PC-9 (cell line): ENCODE measurements around the gene NSD2. TPM values are rescaled to one million over a fixed set of nuclear protein-coding genes. Genes with fewer than 3 reads are reported as not detected.

ENCODE experiments used
- BruUV-seq: library from RNA; stranded (reverse); fragments of 400-500 nt; replicated peaks from 2 replicates; lab custom pipeline; 2021; lab: Mats Ljungman, UMichigan
- CTCF ChIA-PET: fragments of 300-600 bp; sonication (Branson Sonifier 250); formaldehyde crosslinking; loops from one replicate; lab custom pipeline; 2022; ENCODE audit warnings: antibody characterized with exemption; lab: Charles Lee
- POLR2A ChIA-PET: fragments of 300-600 bp; sonication (Branson Sonifier 250); formaldehyde crosslinking; loops from one replicate; lab custom pipeline; 2022; ENCODE audit warnings: antibody characterized with exemption; ENCODE audit not compliant: unreplicated experiment; lab: Charles Lee
- DNase-seq, 2 experiments: peaks; one replicate each; pipeline versions ENCODE4 v3.0.0 to v3.0.0-alpha.2; 2015 to 2022; ENCODE audit warnings: mixed read lengths in 1 of 2
- H2AFZ ChIP-seq: fragments of 200-600 bp; sonication (generic); 2 replicates; pipeline ENCODE4 v1.8.1; 2017; ENCODE audit warnings: antibody characterized with exemption
- H3F3A ChIP-seq: fragments of 200-600 bp; sonication (generic); 2 replicates; pipeline ENCODE4 v1.8.1; 2017; ENCODE audit warnings: antibody characterized with exemption, mild to moderate bottlenecking, low read depth; ENCODE audit not compliant: insufficient read depth
- H3K27ac ChIP-seq: fragments of 200-600 bp; sonication (generic); 2 replicates; pipeline ENCODE4 v1.6.1; 2016; ENCODE audit warnings: mixed run types
- H3K27me3 ChIP-seq: fragments of 200-600 bp; sonication (generic); 2 replicates; pipeline ENCODE4 v1.6.1; 2016; ENCODE audit warnings: low read depth, mixed run types; ENCODE audit not compliant: insufficient read depth
- H3K36me3 ChIP-seq: fragments of 200-600 bp; sonication (generic); 2 replicates; pipeline ENCODE4 v1.6.1; 2016; ENCODE audit warnings: low read depth, mixed run types
- H3K4me1 ChIP-seq: fragments of 200-600 bp; sonication (generic); replicated peaks from 2 replicates; pipeline ENCODE4 v1.6.1; 2016; ENCODE audit warnings: mixed run types; ENCODE audit not compliant: insufficient read depth
- H3K4me2 ChIP-seq: fragments of 200-600 bp; sonication (generic); 2 replicates; pipeline ENCODE4 v1.6.1; 2017; ENCODE audit warnings: mixed run types
- H3K4me3 ChIP-seq: fragments of 200-600 bp; sonication (generic); 2 replicates; pipeline ENCODE4 v1.6.1; 2016; ENCODE audit warnings: mixed run types
- H3K79me2 ChIP-seq: fragments of 200-600 bp; sonication (generic); 2 replicates; pipeline ENCODE4 v1.6.1; 2017; ENCODE audit warnings: low read depth, mixed run types
- H3K9me2 ChIP-seq: fragments of 200-600 bp; sonication (generic); 2 replicates; pipeline ENCODE4 v1.8.1; 2017; ENCODE audit warnings: mild to moderate bottlenecking; ENCODE audit not compliant: insufficient read depth
- H3K9me3 ChIP-seq: fragments of 200-600 bp; sonication (generic); 2 replicates; pipeline ENCODE4 v1.8.1; 2016; ENCODE audit warnings: low read depth; ENCODE audit not compliant: insufficient read depth
- H4K20me1 ChIP-seq: fragments of 200-600 bp; sonication (generic); 2 replicates; pipeline ENCODE4 v1.8.1; 2017; ENCODE audit not compliant: insufficient read depth
- CTCF ChIP-seq: fragments of 200-600 bp; sonication (generic); conservative IDR thresholded peaks from 2 replicates; pipeline ENCODE4 v1.6.1; 2017; ENCODE audit warnings: mixed run types, antibody characterized with exemption, mild to moderate bottlenecking, moderate library complexity
- EZH2 ChIP-seq: fragments of 200-600 bp; sonication (generic); IDR thresholded peaks from 2 replicates; pipeline ENCODE4 v1.8.0; 2017; ENCODE audit warnings: antibody characterized with exemption, low read depth
- intact Hi-C: fragments of 100-400 bp; cut with micrococcal nuclease; formaldehyde crosslinking; loops from one replicate; pipeline ENCODE4 v1.10.0; 2022; ENCODE audit not compliant: unreplicated experiment
- total RNA-seq: library from RNA; stranded (reverse); gene quantifications from 2 replicates; pipeline ENCODE4 v1.2.3, GENCODE V29; 2021

Gene NSD2
- total RNA-seq, 1 experiment from 2014 or later = 176 TPM

DNA sequence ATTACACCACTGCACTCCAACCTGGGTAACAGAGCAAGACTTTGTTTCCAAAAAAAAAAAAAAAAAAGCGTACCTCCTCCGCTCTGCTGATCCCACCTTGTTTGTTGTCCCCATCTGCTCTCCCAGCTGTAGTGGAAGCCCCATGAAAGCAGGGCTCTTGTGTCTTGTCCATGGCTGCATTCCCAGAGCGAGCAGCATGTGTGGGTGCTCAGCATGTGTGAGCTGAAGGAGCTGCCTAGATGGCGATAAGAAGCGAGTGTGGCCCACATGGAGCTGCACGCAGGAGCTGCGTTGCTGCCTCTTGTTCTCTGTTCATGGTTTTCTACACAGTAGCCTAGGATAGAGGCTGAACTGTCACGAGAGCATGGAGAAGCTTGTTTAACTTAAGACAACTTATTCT lies 12.4 kb downstream of the NSD2 start:
- H4K20me1 ChIP-seq = peaks cover 42% of the 10 kb centered on the region
- H3K9me3 ChIP-seq = no peaks in the 10 kb centered on the region
- no TSS peak for BruUV-seq
- H3F3A ChIP-seq = peaks cover 15% of the 10 kb centered on the region; the same call in 1 of the 2 replicates
- no peak overlapping the region for H2AFZ ChIP-seq
- no peaks in the 10 kb centered on the region for H3K9me2 ChIP-seq
- H3K4me3 ChIP-seq = no peak overlapping the region
- intact Hi-C loops = no loop called here
- no peak overlapping the region for H3K27ac ChIP-seq
- no peak overlapping the region for H3K4me2 ChIP-seq
- TF ChIP-seq CTCF = no peak
- TF ChIP-seq EZH2 = no peak
- CTCF ChIA-PET = interaction anchor here (0.6 to 0.7 kb wide), 2 partner anchors 326 to 585 kb away, joined by 6 to 10 read pairs; partner anchors contain the start of gene RNF4
- no peak for DNase-seq
- no peaks in the 10 kb centered on the region for H3K4me1 ChIP-seq
- H3K79me2 ChIP-seq = peaks cover 97% of the 10 kb centered on the region
- H3K36me3 ChIP-seq = no peaks in the 10 kb centered on the region; the same call in 1 of the 2 replicates
- POLR2A ChIA-PET = no interaction called here
- no peaks in the 10 kb centered on the region for H3K27me3 ChIP-seq

DNA sequence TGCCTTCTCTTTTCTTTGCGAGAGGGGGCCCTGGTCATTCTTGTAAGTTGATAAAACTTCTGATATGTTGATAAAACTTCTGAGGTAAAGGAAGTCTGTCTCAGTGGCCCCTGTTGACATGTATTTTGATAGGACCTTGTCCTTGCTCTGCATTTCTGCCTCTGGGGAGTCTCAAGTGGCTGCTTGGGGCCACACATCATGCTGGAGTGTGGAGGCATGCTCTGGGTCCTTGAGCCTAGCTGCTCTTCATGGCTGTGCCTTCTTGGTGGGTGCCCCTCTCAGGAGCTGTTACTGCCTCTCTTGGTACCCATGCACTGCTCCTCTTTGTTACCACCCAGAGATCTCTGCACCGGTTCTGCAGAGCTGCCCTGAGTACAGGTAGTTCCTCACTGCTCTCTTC lies 14.2 kb downstream of the NSD2 start:
- no peaks in the 10 kb centered on the region for H3K9me2 ChIP-seq
- intact Hi-C loops = no loop called here
- no TSS peak for BruUV-seq
- DNase-seq = no peak
- ChIA-PET POLR2A (interaction anchor here (0.6 kb wide), 1 partner anchor 173 kb away, joined by 4 read pairs; the partner anchor contains the start of gene SLBP), CTCF (no interaction called here)
- peaks cover 14% of the 10 kb centered on the region; the same call in 1 of the 2 replicates for H3F3A ChIP-seq
- H3K27ac ChIP-seq = no peak overlapping the region
- no peaks in the 10 kb centered on the region; the same call in 1 of the 2 replicates for H3K36me3 ChIP-seq
- H3K4me2 ChIP-seq = no peak overlapping the region
- TF ChIP-seq CTCF (no peak), EZH2 (no peak)
- no peak overlapping the region for H3K4me3 ChIP-seq
- no peaks in the 10 kb centered on the region for H3K4me1 ChIP-seq
- peaks cover 97% of the 10 kb centered on the region for H3K79me2 ChIP-seq
- H3K9me3 ChIP-seq = no peaks in the 10 kb centered on the region
- H2AFZ ChIP-seq = no peak overlapping the region
- peaks cover 34% of the 10 kb centered on the region for H4K20me1 ChIP-seq
- no peaks in the 10 kb centered on the region for H3K27me3 ChIP-seq

GRCh38 chr4:1887052-1887451 lies 15.9 kb downstream of the NSD2 start:
- peaks cover 19% of the 10 kb centered on the region for H4K20me1 ChIP-seq
- no peaks in the 10 kb centered on the region for H3K9me2 ChIP-seq
- no peak overlapping the region for H2AFZ ChIP-seq
- H3F3A ChIP-seq = peaks cover 10% of the 10 kb centered on the region; the same call in 1 of the 2 replicates
- TF ChIP-seq EZH2 = no peak
- no peak for TF ChIP-seq CTCF
- intact Hi-C loops = no loop called here
- no peak overlapping the region for H3K27ac ChIP-seq
- DNase-seq = no peak
- peaks cover 97% of the 10 kb centered on the region for H3K79me2 ChIP-seq
- BruUV-seq = no TSS peak
- H3K27me3 ChIP-seq = no peaks in the 10 kb centered on the region
- ChIA-PET POLR2A (interaction anchor here (0.6 kb wide), 1 partner anchor 30 kb away, joined by 3 read pairs; no protein-coding TSS in a partner anchor), CTCF (interaction anchor here (0.6 kb wide), 1 partner anchor 14 kb away, joined by 4 read pairs; no protein-coding TSS in a partner anchor)
- no peak overlapping the region for H3K4me3 ChIP-seq
- H3K9me3 ChIP-seq = no peaks in the 10 kb centered on the region
- H3K4me2 ChIP-seq = no peak overlapping the region
- H3K4me1 ChIP-seq = no peaks in the 10 kb centered on the region
- no peaks in the 10 kb centered on the region; the same call in 1 of the 2 replicates for H3K36me3 ChIP-seq
